ENCODE measurements around the gene CALHM5. TPM values are rescaled to one million over a fixed set of nuclear protein-coding genes. Genes with fewer than 3 reads are reported as not detected.

CALHM5 gene
- total RNA-seq, 1 experiment from 2014 or later: not detected

DNA sequence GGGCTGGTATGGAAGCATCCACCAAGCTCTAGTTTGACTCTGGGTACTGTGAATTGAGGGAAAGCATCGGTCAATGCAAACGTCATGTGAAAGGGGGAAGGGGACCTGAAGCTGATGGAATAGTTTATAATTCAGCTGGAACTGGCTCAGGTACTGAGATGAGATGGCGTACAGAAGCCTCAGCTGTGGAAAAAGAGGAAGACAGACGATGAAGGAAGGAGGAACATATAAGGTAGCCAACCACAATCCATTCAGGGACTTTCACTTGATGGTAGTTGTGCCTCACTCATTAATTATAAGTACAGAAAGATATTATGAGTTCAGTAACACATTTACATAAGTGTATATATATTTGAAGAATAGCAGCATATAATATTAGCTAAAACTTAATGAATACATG lies 2.7 kb downstream of the CALHM5 start:
- CTCF ChIA-PET: no interaction called here
- H3K4me2 ChIP-seq: no peak overlapping the region
- H4K20me1 ChIP-seq (ENCODE audit: insufficient read depth): no peaks in the 10 kb centered on the region
- no peaks in the 10 kb centered on the region for H3K36me3 ChIP-seq (ENCODE audit: low read depth)
- POLR2A ChIA-PET (ENCODE audit: unreplicated experiment): no interaction called here
- no peaks in the 10 kb centered on the region for H3K27me3 ChIP-seq (ENCODE audit: insufficient read depth, low read depth)
- DNase-seq: no peak
- H3K79me2 ChIP-seq (ENCODE audit: low read depth): no peaks in the 10 kb centered on the region
- H3F3A ChIP-seq (ENCODE audit: insufficient read depth, low read depth): no peaks in the 10 kb centered on the region
- intact Hi-C loops (cut with micrococcal nuclease; ENCODE audit: unreplicated experiment): no loop called here
- H3K27ac ChIP-seq: no peak overlapping the region
- no peak overlapping the region for H3K4me3 ChIP-seq
- H3K9me2 ChIP-seq (ENCODE audit: insufficient read depth): no peaks in the 10 kb centered on the region
- H3K9me3 ChIP-seq (ENCODE audit: insufficient read depth, low read depth): no peaks in the 10 kb centered on the region
- H3K4me1 ChIP-seq (replicated peaks; ENCODE audit: insufficient read depth): no peaks in the 10 kb centered on the region
- BruUV-seq (replicated peaks): no TSS peak
- no peak overlapping the region for H2AFZ ChIP-seq
- TF ChIP-seq, protein P1, sequence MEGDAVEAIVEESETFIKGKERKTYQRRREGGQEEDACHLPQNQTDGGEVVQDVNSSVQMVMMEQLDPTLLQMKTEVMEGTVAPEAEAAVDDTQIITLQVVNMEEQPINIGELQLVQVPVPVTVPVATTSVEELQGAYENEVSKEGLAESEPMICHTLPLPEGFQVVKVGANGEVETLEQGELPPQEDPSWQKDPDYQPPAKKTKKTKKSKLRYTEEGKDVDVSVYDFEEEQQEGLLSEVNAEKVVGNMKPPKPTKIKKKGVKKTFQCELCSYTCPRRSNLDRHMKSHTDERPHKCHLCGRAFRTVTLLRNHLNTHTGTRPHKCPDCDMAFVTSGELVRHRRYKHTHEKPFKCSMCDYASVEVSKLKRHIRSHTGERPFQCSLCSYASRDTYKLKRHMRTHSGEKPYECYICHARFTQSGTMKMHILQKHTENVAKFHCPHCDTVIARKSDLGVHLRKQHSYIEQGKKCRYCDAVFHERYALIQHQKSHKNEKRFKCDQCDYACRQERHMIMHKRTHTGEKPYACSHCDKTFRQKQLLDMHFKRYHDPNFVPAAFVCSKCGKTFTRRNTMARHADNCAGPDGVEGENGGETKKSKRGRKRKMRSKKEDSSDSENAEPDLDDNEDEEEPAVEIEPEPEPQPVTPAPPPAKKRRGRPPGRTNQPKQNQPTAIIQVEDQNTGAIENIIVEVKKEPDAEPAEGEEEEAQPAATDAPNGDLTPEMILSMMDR (conservative IDR thresholded peaks at IDR 0.05): no peak
- TF ChIP-seq EZH2 (IDR thresholded peaks at IDR 0.05; ENCODE audit: low read depth): no peak

DNA sequence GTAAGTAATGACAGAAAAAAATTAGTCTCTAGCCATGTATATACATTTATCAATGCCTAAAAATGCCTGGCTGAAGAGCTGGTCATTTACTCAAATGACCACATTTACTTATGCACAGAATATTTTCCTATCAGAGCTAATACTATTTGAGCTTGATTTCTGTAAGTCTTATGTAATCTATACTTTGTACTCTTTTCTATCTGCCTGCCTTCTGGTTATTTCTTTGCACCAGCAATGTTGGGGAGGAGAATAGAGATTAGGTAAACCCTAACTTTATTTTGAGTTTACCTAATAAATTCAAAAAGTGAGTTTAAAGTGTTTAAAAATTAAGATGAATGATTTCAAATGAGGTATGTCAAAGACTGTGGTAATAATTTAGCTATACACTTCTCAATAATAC lies 3.7 kb downstream of the CALHM5 start:
- Histone ChIP-seq H3K36me3 (ENCODE audit: low read depth) (no peaks in the 10 kb centered on the region), H4K20me1 (ENCODE audit: insufficient read depth) (no peaks in the 10 kb centered on the region), H3F3A (ENCODE audit: insufficient read depth, low read depth) (no peaks in the 10 kb centered on the region), H3K4me1 (replicated peaks; ENCODE audit: insufficient read depth) (no peaks in the 10 kb centered on the region), H3K27ac (no peak overlapping the region), H3K27me3 (ENCODE audit: insufficient read depth, low read depth) (no peaks in the 10 kb centered on the region), H3K9me2 (ENCODE audit: insufficient read depth) (no peaks in the 10 kb centered on the region), H3K79me2 (ENCODE audit: low read depth) (no peaks in the 10 kb centered on the region), H3K4me2 (no peak overlapping the region), H2AFZ (no peak overlapping the region), H3K9me3 (ENCODE audit: insufficient read depth, low read depth) (no peaks in the 10 kb centered on the region), H3K4me3 (no peak overlapping the region)
- TF ChIP-seq EZH2 (IDR thresholded peaks at IDR 0.05; ENCODE audit: low read depth): no peak
- TF ChIP-seq, protein P1 (conservative IDR thresholded peaks at IDR 0.05): no peak
- intact Hi-C loops (cut with micrococcal nuclease; ENCODE audit: unreplicated experiment): no loop called here
- ChIA-PET POLR2A (ENCODE audit: unreplicated experiment) (no interaction called here), CTCF (no interaction called here)
- DNase-seq: no peak
- no TSS peak for BruUV-seq (replicated peaks)

DNA sequence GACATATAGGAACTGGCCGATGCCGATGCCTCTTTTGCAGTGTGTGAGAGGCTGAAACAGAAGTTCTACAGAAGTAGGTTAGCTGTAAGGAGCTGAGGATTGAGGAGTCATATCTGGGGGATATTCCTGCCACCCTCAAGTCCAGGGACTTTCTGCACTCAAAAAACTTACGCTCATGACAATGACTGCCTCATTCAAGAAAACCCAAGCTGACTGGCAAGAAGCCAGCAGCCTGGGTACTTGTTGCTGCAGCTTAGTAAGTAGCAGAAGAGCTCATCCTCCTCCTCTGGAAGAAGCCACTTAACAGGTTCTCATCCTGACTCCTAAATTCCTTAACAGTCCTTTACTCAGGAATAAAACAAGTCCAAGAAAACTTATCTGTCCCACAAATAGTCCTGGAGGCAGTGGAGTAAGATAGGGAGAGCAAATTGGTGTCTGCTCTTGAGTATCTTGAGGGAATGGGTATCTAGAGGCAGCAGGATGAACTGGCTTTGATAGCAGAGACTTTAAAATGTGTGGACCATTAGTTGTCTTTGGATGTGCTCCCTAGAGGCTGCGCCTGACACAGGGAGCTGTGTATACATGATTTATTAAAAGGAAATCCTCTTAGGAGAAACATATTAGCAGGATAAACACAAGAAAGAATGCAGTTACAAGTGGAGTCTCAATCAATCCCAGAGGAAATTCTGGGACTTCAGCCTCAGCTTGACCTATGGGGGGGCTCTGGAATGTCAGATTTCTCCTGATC lies 7.4 kb downstream of the CALHM5 start:
- Histone ChIP-seq H3K4me2 (no peak overlapping the region), H4K20me1 (ENCODE audit: insufficient read depth) (no peaks in the 10 kb centered on the region), H2AFZ (no peak overlapping the region), H3K36me3 (ENCODE audit: low read depth) (no peaks in the 10 kb centered on the region), H3K27ac (no peak overlapping the region), H3K9me2 (ENCODE audit: insufficient read depth) (no peaks in the 10 kb centered on the region), H3K4me1 (replicated peaks; ENCODE audit: insufficient read depth) (no peaks in the 10 kb centered on the region), H3K27me3 (ENCODE audit: insufficient read depth, low read depth) (no peaks in the 10 kb centered on the region), H3F3A (ENCODE audit: insufficient read depth, low read depth) (no peaks in the 10 kb centered on the region), H3K4me3 (no peak overlapping the region), H3K9me3 (ENCODE audit: insufficient read depth, low read depth) (no peaks in the 10 kb centered on the region), H3K79me2 (ENCODE audit: low read depth) (no peaks in the 10 kb centered on the region)
- no peak for DNase-seq
- intact Hi-C loops (cut with micrococcal nuclease; ENCODE audit: unreplicated experiment): no loop called here
- ChIA-PET CTCF (interaction anchor here (0.5 kb wide), 1 partner anchor 53 kb away, joined by 4 read pairs; no protein-coding TSS in a partner anchor), POLR2A (ENCODE audit: unreplicated experiment) (no interaction called here)
- TF ChIP-seq, protein P1 (conservative IDR thresholded peaks at IDR 0.05): no peak
- no peak for TF ChIP-seq EZH2 (IDR thresholded peaks at IDR 0.05; ENCODE audit: low read depth)
- BruUV-seq (replicated peaks): no TSS peak

All from PC-9 (cell line).